Measurements from ENCODE around the gene NEURL1. TPM values are rescaled to one million over a fixed set of nuclear protein-coding genes. Genes with fewer than 3 reads are reported as not detected.

Gene NEURL1
- total RNA-seq, 1 donor from 2014 or later = 1.3 TPM

DNA sequence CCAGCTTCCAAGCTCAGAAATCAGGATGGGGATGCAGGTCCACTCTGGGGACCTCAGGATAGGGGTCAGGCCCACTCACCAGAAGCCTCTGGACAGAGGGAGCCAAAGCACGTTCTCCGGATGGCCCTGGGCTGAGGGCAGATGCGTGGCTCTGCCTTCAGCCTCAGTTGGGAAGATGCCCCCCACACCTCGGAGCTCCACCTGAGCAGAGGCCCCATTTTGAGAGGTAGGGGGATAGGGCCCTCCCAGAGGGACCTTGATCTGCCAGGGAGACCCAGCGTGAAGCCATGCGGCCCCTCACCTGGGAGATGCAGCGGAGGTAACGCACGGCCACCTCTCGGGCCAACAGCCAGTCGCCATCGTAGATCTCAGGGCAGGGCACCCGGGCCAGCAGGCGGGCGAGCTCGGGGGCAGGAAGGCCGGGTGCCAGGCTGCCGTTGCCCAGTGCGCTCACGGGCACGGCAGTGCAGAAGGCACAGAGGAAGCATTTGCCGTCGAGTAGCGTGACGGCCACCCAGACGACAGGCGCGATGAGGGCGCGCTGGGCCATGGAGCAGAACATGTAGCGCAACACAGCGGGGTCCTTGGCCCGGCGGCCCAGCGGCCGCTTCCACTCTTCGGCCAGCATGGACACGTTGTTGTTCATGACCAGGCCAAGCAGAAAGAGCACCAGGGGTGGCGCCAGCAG lies 35.5 kb upstream of the NEURL1 start:
- H3K27me3 ChIP-seq (ENCODE audit: control insufficient read depth, insufficient read depth, low read length) = peaks cover 5% of the 10 kb centered on the region
- TF ChIP-seq, protein P1, sequence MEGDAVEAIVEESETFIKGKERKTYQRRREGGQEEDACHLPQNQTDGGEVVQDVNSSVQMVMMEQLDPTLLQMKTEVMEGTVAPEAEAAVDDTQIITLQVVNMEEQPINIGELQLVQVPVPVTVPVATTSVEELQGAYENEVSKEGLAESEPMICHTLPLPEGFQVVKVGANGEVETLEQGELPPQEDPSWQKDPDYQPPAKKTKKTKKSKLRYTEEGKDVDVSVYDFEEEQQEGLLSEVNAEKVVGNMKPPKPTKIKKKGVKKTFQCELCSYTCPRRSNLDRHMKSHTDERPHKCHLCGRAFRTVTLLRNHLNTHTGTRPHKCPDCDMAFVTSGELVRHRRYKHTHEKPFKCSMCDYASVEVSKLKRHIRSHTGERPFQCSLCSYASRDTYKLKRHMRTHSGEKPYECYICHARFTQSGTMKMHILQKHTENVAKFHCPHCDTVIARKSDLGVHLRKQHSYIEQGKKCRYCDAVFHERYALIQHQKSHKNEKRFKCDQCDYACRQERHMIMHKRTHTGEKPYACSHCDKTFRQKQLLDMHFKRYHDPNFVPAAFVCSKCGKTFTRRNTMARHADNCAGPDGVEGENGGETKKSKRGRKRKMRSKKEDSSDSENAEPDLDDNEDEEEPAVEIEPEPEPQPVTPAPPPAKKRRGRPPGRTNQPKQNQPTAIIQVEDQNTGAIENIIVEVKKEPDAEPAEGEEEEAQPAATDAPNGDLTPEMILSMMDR (IDR thresholded peaks at IDR 0.05; ENCODE audit: insufficient read depth, low read length, poor library complexity, severe bottlenecking) = no peak
- no peak overlapping the region for H3K4me3 ChIP-seq (ENCODE audit: low read depth, low read length)
- no peaks in the 10 kb centered on the region for H3K36me3 ChIP-seq (ENCODE audit: control insufficient read depth, insufficient read depth, low read length)
- no peak for DNase-seq (ENCODE audit: low read depth)

DNA sequence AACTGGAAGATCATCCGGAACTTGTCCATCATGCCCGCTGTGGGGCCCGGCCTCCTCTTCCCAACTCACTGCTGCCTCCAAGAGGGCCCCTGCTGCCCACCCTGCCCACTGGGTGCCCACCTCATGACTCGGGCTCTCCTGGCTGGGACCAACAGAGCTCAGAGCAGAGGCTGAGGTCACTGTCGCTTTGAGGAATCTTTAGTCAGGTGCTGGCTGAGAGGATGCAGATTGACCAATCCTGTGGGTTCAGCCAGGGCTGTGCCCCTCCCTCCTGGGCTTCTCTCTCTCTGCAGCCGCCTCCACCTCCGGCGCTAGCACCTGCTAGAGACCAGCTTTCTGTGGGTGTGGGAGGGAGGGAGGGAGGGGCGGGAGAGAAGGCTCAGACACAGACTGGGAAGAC lies 34.8 kb upstream of the NEURL1 start, which contains the start of gene CALHM1:
Gene CALHM1, minus strand, starts transcription at position 181 of the 400 bp plus-strand sequence. Its CDS starts 149 bp downstream, at position 32.
- DNase-seq (ENCODE audit: low read depth) = no peak
- H3K27me3 ChIP-seq (ENCODE audit: control insufficient read depth, insufficient read depth, low read length) = peaks cover 5% of the 10 kb centered on the region
- H3K4me3 ChIP-seq (ENCODE audit: low read depth, low read length) = no peak within 1 kb of the TSS
- H3K36me3 ChIP-seq (ENCODE audit: control insufficient read depth, insufficient read depth, low read length) = no peaks in the 10 kb centered on the region
- TF ChIP-seq, protein P1 (IDR thresholded peaks at IDR 0.05; ENCODE audit: insufficient read depth, low read length, poor library complexity, severe bottlenecking) = no peak

DNA sequence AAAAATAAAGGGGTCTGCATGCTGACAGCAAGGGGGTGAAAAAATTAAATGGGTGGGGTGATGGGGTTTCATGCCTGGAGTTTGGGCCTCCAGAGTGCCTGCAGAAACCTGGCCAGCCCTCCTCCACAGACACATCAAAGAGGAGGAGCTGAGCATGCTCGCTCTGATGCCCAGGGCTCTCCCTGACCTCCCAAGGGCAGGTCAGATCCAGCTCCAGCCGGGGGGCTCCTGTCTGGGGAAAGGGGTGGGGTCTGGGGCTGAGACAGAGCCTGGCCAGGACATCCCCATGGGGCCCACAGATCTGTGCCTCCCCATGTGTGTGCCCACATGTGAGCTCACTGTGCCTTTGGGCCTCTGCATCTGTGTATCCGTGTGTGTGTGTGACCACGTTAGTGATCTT lies 33.9 kb upstream of the NEURL1 start:
- Histone ChIP-seq H3K4me3 (ENCODE audit: low read depth, low read length) (no peak overlapping the region), H3K36me3 (ENCODE audit: control insufficient read depth, insufficient read depth, low read length) (no peaks in the 10 kb centered on the region), H3K27me3 (ENCODE audit: control insufficient read depth, insufficient read depth, low read length) (peaks cover 5% of the 10 kb centered on the region)
- TF ChIP-seq, protein P1 (IDR thresholded peaks at IDR 0.05; ENCODE audit: insufficient read depth, low read length, poor library complexity, severe bottlenecking) = no peak
- no peak for DNase-seq (ENCODE audit: low read depth)

DNA sequence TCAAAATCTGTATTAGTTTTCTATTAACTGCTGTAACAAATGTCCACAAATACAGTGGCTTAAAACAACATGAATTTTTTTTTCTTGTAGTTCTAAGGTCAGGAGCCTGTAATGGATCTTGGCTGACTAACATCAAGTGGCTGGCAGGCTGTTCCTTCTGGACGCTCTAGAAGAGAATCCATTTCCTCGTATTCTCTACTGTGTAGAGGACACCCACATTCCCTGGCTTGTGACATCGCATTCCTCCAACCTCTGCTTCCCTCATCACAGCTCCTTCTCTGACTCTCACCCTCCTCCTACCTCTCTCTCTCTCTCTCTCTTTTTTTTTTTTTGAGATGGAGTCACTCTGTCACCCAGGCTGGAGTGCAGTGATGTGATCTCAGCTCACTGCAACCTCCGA lies 30.0 kb upstream of the NEURL1 start:
- Histone ChIP-seq H3K27me3 (ENCODE audit: control insufficient read depth, insufficient read depth, low read length) (peaks cover 5% of the 10 kb centered on the region), H3K4me3 (ENCODE audit: low read depth, low read length) (no peak overlapping the region), H3K36me3 (ENCODE audit: control insufficient read depth, insufficient read depth, low read length) (no peaks in the 10 kb centered on the region)
- DNase-seq (ENCODE audit: low read depth) = no peak
- TF ChIP-seq, protein P1 (IDR thresholded peaks at IDR 0.05; ENCODE audit: insufficient read depth, low read length, poor library complexity, severe bottlenecking) = no peak

DNA sequence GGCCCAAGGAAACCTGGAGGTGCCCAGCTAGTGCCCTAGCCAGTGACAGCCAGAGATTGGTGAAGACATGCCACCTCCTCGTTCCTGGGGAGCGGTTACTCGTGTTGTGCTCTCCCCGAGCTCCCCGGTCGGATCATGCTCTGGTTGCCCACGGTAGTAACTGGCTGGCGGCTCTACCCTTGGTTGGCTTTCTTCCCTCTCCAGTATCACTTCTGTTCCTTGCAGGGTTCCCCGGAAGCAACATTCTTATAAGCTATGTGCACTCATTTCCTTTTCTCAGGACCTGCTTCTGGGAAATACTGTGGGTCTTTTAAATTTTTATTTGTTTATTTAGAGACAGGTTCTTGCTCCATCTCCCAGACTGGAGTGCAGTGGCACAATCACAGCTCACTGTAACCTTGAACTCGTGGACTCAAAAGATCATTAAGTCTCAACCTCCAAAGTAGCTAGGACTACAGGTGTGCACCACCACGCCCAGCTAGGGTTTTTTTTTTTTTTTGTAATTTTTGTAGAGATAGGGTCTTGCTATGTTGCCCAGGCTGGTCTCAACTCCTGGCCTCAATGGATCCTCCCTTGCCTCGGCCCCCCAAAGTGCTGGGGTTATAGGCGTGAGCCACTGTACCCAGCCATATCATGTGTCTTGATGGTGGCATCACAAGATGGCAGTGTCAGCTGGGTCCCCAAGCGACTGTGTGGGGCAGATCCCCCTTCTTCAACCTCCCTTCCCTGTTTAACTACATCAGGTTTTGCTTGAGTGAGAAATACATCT lies 27.9 kb upstream of the NEURL1 start:
- no peak for DNase-seq (ENCODE audit: low read depth)
- H3K4me3 ChIP-seq (ENCODE audit: low read depth, low read length) = no peak overlapping the region
- H3K27me3 ChIP-seq (ENCODE audit: control insufficient read depth, insufficient read depth, low read length) = peaks cover under 1% of the 10 kb centered on the region
- TF ChIP-seq, protein P1 (IDR thresholded peaks at IDR 0.05; ENCODE audit: insufficient read depth, low read length, poor library complexity, severe bottlenecking) = no peak
- no peaks in the 10 kb centered on the region for H3K36me3 ChIP-seq (ENCODE audit: control insufficient read depth, insufficient read depth, low read length)
